Activated CD4-positive, alpha-beta T cell treated with anti-CD3 and anti-CD28 coated beads, Interleukin-2, amount 50 U/mL, for 24 hours (primary cell): ENCODE results near the gene DHRS13.
"Not testable (repeated sequence)": the region's sequence is repeated elsewhere in the genome, so short reads cannot be mapped to it uniquely, and the experiment has no call there.

Experiments
- DNase-seq, 2 donors: peaks; one replicate each; pipeline ENCODE4 v3.0.0-alpha.2; 2020; ENCODE audit warnings: low read depth in 1 of 2, low spot score in 1 of 2

Gene DHRS13

DNA sequence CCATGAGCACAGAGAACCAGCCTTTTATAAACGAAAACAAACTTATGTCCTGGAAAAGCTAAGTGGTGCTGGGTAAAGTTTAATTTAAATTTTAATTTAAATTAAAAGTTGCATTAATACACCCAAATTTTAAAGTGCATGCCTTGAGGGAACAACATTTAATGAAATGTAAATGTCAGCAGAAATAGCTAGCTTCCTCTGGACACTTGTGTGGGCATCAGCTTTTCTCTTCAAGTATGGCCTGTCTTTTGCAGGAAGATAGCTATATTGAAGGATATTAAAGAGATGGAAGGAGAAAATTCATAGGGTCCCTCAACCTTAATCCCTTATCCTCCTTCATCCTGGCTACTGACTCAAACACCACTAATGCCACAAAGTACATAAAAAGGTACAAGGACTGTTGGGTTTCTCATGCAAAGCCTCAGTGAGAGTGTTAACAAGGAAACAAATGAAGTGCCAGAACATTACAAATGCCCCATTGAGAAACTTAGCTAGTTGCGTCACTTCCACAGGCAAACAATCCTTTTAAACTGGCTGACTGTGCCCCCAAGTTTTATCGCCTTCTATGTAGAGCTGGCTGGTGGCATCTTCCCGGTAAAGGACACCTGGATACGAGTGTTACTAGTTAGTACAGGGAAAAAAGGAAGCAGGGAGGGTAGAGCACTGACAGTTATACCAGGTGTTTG lies 34.3 kb upstream of the DHRS13 start:
- DNase-seq = no peak

GRCh38 chr17:28935744-28936460 lies 33.0 kb upstream of the DHRS13 start:
- DNase-seq = no peak

GRCh38 chr17:28934508-28934907 lies 31.6 kb upstream of the DHRS13 start:
- not testable (repeated sequence) for DNase-seq

DNA sequence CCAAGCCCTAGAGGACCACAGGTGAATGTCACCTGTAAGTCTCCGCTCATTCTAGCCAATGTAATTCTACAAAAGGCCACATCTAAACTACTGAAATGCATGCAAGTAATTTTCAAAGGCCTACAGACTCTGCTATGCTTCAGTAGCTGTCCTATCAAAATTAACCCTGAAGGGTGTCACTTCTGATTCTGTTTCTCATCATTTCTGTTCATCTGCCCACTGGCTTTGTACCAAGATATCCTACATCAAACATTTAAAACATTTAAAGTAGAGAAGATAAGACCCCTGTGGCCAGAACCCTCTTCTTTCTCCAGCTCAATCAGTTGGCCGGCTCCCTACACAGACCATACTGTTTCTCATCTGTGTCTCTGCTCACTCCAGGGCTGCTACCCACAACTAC lies 26.9 kb upstream of the DHRS13 start:
- no peak for DNase-seq

- no peak for DNase-seq
These were observed 25.2 kb upstream of the DHRS13 start for GRCh38 chr17:28928061-28928460.

- no peak for DNase-seq
These were observed 23.9 kb upstream of the DHRS13 start for GRCh38 chr17:28926786-28927185.

GRCh38 chr17:28926366-28926765 lies 23.5 kb upstream of the DHRS13 start:
- DNase-seq = no peak

DNA sequence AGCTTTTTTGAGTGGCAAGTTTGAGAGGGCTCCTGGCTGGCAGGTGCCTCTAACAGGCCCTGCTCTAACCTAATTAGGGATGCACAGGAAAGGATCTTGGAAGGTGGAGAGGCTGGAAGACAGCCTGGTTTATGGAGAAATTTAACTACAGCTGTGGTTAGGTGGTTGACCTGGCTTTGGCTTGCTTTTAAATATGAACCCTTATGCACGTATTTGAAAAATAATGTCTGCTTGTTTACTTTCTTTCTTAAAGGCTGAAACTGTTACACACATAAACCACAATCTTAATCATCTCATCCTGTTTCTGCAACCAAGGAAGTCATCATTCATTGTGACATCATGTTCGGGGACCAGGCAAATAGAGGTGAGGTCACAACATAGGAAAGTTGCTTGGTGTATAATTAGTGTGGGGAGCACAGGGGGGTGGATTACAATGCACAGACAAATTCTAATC lies 23.1 kb upstream of the DHRS13 start:
- DNase-seq = peak in 1 of 2 donors; percentile 64

GRCh38 chr17:28920201-28920600 lies 17.3 kb upstream of the DHRS13 start:
- no peak for DNase-seq

DNA sequence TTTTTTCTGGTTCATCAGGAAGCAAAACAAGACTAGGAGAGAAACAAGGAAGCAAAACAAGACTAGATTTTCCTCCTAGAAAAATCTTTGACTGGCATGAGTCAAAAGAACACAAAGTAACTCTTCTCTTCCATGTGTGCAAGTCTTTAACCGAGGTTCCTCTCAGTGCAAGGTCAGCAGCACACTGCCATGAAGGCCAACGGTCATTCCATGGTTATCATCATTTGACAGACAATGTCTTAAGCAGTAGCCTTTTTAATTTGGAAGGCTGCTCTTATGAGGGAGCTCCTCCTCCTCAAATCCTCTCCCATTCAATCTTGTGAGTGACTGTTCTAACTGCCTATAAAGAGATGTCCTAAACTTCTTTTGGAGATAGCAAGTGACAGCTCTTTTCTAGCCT lies 15.4 kb upstream of the DHRS13 start:
- no peak for DNase-seq

DNA sequence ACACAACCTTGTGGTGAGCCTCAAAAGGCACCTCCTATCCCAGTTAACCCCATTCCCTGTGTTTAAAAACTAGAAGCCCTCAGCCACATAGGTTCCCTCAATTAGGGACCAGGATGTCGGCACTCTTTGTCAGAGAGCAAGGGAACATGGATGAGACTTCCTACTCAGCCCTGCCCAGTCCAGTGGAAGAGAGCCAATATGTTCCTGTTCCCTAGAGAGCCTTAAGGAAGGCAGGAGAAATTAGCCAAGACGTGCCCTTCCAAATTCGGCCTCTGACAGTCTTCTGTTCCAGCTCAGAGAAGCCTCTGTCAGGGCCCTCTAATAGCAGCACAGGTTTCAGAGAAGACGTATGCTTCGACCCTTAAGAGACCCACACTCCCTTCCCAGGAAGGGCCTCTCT lies 14.6 kb upstream of the DHRS13 start:
- no peak for DNase-seq

DNA sequence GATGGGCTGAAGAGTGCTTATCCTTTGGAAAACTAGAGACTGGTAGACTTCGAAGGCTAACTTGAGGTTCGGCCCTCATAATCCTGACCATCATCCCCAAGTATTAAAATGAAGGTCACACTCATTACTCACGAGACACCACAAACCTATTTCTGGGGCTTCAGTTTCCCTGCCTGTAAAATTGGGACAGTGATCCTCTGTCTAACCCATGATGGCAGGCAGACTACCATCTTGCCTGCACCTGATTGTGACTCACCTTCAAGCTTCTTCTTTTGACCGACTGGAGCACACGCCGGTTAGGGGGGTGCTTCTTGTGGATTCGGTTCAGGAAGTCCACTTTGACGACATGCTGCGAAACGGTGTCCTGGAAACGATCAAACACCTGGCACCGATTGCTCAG lies 14.2 kb upstream of the DHRS13 start:
- DNase-seq = no peak

GRCh38 chr17:28916302-28916934 lies 13.5 kb upstream of the DHRS13 start:
- no peak for DNase-seq

DNA sequence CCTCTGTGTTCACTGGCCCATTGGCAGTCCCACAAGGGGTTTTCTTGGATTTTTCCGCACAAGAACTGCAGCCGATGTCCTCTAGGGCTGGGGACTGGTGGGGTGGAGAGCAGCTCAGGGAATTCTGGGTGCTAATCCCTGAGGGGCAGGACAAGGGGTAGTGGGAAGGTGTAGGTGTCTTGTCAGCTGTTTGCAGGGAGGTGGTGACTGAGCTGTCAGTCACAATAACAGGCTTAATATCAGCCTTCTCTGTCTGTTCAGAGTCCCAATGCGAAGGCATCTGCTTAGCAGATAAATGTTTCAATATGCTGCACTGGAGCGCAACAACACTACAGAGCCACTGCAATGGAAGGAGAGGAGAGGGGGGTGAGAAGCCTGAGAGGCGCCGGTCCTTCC lies 10.1 kb upstream of the DHRS13 start:
- DNase-seq = no peak

- no peak for DNase-seq
These were observed 9.5 kb upstream of the DHRS13 start for GRCh38 chr17:28912281-28912937.

- DNase-seq = no peak
These were observed 8.6 kb upstream of the DHRS13 start for GRCh38 chr17:28911411-28912045.

GRCh38 chr17:28910534-28910933 lies 7.7 kb upstream of the DHRS13 start:
- no peak for DNase-seq

DNA sequence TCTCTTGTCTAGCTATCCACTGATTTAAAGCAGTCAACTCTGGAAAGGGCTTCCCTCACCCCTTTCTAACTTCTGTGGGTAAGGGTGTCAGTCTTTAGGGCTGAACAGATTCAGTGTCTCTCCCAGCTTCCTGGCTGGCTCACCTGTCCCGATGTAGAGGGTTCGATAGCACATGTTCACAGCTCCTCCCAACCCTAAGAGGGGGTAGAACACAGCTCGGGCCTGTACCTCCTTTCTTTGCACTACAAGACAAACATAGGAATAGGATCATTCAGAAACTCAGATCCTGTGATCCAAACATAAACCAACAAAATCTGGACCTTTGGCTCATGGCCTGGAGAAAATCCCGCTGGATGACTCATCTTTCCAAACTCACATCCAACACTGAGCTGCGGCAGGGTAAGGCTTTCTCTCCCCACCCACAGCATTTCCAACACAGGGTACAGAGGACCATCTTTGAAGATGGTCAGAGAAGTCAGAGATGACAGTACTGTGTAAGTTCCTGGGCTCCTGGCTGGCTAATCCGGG lies 5.8 kb upstream of the DHRS13 start:
- no peak for DNase-seq

GRCh38 chr17:28907709-28908475 lies 5.0 kb upstream of the DHRS13 start:
- DNase-seq = no peak

DNA sequence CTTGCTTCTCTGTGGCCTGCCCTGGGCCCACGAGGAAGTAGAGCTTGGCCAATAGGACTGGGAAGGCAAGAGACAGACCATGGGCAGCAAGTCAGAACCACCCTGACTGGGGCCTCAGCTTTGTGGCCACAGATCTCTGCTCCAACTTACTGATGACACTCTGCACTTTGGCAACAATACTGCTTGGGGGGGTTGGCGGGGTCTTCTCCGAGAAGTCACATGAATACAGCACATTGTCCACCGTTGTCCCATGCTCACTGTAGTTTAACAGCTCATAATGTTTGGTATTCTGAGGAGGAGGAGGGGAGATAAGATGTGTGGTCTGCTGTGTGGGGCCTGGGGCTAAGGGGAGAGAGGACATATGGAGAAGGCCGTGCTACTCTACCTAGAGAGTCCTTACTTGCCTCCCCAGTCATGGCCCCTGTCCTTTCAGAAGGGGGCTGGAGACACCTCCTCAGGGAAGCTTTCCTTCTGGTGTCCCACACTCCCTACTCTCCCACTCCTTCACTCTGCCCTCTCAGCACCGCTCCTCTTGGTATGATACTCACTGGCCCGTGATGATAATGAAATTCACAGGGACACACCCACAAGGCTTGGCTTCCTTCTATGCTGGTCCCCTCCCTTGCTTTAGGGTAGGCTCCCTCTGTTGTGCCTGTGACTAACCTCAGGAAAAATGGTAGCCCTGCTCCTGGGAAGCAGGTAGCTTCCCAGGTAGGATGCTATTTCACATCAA lies 4.0 kb upstream of the DHRS13 start:
- DNase-seq = no peak
